H1 (cell line): ENCODE data around the gene OVCA2. TPM values are rescaled to one million over a fixed set of nuclear protein-coding genes. Genes with fewer than 3 reads are reported as not detected.

Source experiments
- polyA plus RNA-seq, 7 experiments: library from polyadenylated mRNA; depleted of rRNA in 3 of 7; stranded (reverse) in 5 of 7; unstranded in 2 of 7; fragments of >200 nt in 5 of 7; fragments of 200-250 nt in 2 of 7; gene quantifications; 1 replicate in 5 of 7; 2 replicates in 1 of 7; 4 replicates in 1 of 7; pipeline versions ENCODE4 v1.2.1 to v1.2.3, GENCODE V29; 2011 to 2013; ENCODE audit warnings: missing spikeins in 2 of 7, mixed read lengths in 2 of 7
- total RNA-seq: library from RNA; stranded (reverse); fragmentation: NEBNext Ultra II Directional; extraction: Animal tissue kit (Norgen Biotek cat#: 25700); gene quantifications from 2 replicates; pipeline ENCODE4 v1.2.1, GENCODE V29; 2021
- TF ChIP-seq, protein P1 (sequence below): fragments of 300-600 bp; sonication (generic); IDR thresholded peaks from 2 replicates; pipeline ENCODE4 v1.7.1; 2012; ENCODE audit warnings: low read length, moderate library complexity, mild to moderate bottlenecking, inconsistent platforms; ENCODE audit not compliant: insufficient replicate concordance

The OVCA2 gene
- total and polyA plus RNA-seq, 2 of the 8 experiments (the other 6 are each of a cell fraction or from before 2014, with no cell fraction given), result 15.3 to 37.0 TPM

GRCh38 chr17:2049333-2050299 lies 7.8 kb downstream of the OVCA2 start (continued):
- TF ChIP-seq, protein P1, sequence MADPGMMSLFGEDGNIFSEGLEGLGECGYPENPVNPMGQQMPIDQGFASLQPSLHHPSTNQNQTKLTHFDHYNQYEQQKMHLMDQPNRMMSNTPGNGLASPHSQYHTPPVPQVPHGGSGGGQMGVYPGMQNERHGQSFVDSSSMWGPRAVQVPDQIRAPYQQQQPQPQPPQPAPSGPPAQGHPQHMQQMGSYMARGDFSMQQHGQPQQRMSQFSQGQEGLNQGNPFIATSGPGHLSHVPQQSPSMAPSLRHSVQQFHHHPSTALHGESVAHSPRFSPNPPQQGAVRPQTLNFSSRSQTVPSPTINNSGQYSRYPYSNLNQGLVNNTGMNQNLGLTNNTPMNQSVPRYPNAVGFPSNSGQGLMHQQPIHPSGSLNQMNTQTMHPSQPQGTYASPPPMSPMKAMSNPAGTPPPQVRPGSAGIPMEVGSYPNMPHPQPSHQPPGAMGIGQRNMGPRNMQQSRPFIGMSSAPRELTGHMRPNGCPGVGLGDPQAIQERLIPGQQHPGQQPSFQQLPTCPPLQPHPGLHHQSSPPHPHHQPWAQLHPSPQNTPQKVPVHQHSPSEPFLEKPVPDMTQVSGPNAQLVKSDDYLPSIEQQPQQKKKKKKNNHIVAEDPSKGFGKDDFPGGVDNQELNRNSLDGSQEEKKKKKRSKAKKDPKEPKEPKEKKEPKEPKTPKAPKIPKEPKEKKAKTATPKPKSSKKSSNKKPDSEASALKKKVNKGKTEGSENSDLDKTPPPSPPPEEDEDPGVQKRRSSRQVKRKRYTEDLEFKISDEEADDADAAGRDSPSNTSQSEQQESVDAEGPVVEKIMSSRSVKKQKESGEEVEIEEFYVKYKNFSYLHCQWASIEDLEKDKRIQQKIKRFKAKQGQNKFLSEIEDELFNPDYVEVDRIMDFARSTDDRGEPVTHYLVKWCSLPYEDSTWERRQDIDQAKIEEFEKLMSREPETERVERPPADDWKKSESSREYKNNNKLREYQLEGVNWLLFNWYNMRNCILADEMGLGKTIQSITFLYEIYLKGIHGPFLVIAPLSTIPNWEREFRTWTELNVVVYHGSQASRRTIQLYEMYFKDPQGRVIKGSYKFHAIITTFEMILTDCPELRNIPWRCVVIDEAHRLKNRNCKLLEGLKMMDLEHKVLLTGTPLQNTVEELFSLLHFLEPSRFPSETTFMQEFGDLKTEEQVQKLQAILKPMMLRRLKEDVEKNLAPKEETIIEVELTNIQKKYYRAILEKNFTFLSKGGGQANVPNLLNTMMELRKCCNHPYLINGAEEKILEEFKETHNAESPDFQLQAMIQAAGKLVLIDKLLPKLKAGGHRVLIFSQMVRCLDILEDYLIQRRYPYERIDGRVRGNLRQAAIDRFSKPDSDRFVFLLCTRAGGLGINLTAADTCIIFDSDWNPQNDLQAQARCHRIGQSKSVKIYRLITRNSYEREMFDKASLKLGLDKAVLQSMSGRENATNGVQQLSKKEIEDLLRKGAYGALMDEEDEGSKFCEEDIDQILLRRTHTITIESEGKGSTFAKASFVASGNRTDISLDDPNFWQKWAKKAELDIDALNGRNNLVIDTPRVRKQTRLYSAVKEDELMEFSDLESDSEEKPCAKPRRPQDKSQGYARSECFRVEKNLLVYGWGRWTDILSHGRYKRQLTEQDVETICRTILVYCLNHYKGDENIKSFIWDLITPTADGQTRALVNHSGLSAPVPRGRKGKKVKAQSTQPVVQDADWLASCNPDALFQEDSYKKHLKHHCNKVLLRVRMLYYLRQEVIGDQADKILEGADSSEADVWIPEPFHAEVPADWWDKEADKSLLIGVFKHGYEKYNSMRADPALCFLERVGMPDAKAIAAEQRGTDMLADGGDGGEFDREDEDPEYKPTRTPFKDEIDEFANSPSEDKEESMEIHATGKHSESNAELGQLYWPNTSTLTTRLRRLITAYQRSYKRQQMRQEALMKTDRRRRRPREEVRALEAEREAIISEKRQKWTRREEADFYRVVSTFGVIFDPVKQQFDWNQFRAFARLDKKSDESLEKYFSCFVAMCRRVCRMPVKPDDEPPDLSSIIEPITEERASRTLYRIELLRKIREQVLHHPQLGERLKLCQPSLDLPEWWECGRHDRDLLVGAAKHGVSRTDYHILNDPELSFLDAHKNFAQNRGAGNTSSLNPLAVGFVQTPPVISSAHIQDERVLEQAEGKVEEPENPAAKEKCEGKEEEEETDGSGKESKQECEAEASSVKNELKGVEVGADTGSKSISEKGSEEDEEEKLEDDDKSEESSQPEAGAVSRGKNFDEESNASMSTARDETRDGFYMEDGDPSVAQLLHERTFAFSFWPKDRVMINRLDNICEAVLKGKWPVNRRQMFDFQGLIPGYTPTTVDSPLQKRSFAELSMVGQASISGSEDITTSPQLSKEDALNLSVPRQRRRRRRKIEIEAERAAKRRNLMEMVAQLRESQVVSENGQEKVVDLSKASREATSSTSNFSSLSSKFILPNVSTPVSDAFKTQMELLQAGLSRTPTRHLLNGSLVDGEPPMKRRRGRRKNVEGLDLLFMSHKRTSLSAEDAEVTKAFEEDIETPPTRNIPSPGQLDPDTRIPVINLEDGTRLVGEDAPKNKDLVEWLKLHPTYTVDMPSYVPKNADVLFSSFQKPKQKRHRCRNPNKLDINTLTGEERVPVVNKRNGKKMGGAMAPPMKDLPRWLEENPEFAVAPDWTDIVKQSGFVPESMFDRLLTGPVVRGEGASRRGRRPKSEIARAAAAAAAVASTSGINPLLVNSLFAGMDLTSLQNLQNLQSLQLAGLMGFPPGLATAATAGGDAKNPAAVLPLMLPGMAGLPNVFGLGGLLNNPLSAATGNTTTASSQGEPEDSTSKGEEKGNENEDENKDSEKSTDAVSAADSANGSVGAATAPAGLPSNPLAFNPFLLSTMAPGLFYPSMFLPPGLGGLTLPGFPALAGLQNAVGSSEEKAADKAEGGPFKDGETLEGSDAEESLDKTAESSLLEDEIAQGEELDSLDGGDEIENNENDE, result no peak
